Fibroblast of lung (primary cell): Measurements from ENCODE around the gene PRPF6.

Source experiments
- CTCF ChIP-seq, 2 donors: IDR thresholded peaks in 1 of 2; conservative IDR thresholded peaks in 1 of 2; 1 replicate in 1 of 2; 2 replicates in 1 of 2; pipeline ENCODE4 v1.5.1; 2011 to 2012; ENCODE audit warnings: low read length in 2 of 2, control low read depth in 1 of 2, inconsistent platforms in 1 of 2, low read depth in 1 of 2, mild to moderate bottlenecking in 1 of 2
- EZH2 ChIP-seq: IDR thresholded peaks from 2 replicates; pipeline ENCODE4 v1.5.1; 2012; ENCODE audit warnings: low read length, control low read depth, mild to moderate bottlenecking; ENCODE audit errors: missing control alignments

DNA sequence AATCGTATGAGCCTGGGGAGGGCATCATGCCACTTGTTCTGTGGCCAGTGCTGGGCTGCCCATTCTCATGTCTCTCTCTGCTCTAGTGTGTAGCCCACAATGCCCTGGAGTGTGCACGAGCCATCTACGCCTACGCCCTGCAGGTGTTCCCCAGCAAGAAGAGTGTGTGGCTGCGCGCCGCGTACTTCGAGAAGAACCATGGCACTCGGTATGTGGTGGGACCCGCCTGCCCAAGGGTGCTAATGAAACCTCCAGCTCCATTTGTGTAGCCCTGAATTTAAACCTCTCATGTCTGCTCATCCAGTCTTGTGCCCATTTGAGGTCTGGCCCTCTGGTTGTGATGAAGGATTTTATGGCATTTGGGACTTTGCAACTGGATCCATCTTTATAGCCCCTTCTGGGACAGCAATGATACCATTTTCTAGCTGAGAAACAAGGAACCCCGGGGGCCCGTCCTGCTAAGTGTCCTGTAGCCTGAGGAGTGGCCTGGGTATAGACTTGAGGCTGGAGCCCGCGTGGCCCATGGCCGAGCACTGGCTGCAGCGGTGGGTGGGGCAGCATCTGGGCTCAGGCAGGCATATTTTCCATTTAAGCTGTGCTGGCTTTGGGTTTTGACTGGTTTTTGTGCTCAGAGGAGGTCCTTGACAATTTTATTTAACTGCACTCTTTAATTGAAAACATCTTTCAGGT, 41.9 kb downstream of the PRPF6 start:
- TF ChIP-seq CTCF (conservative IDR thresholded peaks at IDR 0.05 in 1 of 2, IDR thresholded peaks at IDR 0.05 in 1 of 2; ENCODE audit: low read depth in 1 of 2, low read length in 2 of 2) (no peak), EZH2 (no peak)
